GM21825 (cell line): ENCODE measurements around the gene STRA8.

Experiments used
- ATAC-seq: cut with Tn5 transposase; IDR thresholded peaks from one replicate; pipeline ENCODE4 v1.9.1; 2021; ENCODE audit warnings: mild to moderate bottlenecking, moderate library complexity; ENCODE audit not compliant: unreplicated experiment

Gene STRA8, protein sequence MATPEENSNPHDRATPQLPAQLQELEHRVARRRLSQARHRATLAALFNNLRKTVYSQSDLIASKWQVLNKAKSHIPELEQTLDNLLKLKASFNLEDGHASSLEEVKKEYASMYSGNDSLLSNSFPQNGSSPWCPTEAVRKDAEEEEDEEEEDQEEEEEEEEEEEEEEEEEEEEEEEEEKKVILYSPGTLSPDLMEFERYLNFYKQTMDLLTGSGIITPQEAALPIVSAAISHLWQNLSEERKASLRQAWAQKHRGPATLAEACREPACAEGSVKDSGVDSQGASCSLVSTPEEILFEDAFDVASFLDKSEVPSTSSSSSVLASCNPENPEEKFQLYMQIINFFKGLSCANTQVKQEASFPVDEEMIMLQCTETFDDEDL

DNA sequence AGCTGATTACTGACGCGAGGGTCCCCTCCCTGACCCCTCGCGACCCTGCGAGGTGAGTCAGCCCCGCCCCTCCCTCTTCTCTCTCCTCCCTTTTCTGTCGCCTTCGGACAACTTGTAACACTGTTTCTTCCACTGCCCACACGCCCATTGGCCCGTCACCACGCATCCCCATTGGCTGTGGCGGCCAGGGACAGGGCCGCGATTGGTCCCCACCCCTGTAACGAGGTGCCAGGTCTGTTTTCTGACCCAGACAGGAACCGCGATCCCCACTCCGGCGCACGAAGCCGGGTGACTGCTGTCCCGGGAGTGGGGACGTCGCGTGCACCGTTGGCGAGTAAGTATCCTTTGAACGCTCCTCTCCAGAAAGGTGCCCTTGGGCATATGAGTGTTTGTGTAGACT lies at the start of gene STRA8:
TSS of gene STRA8 (plus strand) at position 269 of the 400 bp plus-strand sequence. CDS start 6,687 bp downstream, outside the sequence.
- no peak for ATAC-seq

DNA sequence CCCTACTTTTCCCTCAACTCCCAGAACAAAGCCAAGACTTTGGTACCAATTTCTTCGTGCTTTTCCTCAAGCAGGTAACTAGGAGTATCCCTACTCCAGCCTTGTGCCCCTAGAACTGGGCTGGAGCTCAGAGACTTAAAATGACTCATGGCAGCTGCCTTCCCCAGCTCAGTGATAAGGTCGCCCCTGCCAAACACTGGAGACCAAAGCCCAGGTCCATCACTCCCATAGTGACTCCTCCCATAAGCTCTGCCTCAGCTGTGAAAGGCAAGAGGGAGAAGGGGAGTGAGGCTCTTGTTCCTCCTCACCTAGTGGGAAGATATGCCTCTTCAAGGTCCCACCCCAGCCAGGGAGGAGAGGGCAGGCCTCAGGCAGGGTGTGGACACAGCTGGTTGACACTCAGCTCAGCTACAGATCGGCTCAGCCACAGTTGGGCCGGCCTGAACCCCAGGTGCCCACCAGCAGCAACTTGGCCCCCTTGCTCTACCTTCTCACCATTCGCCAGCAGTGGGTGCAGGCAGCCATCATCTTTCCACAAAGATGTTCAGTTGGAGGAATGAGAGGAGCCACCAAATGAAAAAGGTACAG lies 49.3 kb upstream of the STRA8 start:
- ATAC-seq = no peak

DNA sequence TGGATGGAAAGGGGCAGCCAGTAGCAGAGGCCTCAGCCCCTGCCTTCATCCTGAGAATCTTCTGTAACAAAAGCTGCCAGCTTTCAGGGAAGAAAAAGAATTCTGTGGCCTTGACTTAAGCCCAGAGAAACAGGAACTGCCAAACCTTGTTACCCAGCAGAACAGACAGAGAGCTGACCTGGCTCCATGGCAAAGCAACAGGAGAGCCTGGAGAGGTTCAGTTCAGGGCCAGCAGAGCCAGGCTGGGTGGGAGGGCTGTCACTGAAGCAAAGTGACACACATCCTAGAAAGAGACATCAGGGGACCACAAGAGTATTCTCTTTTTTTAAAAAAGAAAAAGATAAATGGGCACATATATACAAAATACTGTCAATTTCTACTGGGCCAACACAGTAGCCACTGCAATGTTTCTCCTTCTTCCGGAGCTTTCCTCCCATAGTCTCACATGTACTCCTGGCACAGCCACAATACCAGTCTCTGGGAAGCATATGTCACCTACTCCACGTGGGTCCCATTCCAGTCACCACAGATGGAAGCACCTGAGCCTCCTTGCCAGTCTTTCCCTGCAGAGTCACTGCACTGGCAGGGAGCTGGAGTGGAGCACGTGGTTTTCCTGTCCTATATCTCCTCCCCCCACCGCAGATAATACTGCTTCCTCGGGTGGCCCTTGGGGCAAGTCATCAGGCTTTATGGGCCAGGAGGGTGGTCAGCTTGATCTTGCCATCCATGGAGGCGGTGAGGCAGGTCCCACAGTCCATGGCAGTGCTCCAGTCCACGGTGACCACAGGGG lies 48.0 kb upstream of the STRA8 start:
- ATAC-seq = no peak

DNA sequence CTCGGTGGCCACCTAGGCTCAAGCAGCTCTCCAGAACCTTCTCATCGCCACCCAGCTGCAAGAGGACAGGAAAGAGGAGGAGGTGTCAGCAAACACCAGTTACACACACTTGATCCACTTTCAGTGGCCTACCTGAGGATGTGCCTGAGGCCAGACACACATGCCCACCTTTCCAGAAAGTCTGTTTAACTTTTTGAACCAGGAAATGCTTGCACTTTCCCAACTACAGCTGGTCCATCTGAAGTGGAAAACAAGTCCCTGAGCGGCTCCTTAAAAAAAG lies 47.4 kb upstream of the STRA8 start:
- ATAC-seq = no peak

DNA sequence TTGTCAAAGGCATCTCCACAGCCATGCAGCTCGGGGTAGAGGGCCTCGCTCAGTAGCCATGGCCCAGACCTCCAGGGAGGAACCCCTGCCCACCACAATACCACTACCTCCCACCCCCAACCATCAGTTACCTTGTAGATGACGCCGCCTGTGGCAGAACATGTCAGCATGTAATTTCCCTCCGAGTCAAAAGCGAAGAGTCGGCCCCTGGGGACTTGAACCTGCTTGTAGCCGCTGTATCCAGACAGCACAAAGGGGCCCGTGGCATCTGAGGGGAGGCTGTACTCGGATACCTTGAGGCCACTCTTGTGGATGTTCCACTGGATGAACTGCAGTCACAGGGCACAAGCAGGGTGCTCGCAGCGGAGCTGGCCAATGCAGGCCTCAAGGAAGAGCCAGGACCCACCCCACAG lies 46.8 kb upstream of the STRA8 start:
- ATAC-seq = peak; percentile 61

DNA sequence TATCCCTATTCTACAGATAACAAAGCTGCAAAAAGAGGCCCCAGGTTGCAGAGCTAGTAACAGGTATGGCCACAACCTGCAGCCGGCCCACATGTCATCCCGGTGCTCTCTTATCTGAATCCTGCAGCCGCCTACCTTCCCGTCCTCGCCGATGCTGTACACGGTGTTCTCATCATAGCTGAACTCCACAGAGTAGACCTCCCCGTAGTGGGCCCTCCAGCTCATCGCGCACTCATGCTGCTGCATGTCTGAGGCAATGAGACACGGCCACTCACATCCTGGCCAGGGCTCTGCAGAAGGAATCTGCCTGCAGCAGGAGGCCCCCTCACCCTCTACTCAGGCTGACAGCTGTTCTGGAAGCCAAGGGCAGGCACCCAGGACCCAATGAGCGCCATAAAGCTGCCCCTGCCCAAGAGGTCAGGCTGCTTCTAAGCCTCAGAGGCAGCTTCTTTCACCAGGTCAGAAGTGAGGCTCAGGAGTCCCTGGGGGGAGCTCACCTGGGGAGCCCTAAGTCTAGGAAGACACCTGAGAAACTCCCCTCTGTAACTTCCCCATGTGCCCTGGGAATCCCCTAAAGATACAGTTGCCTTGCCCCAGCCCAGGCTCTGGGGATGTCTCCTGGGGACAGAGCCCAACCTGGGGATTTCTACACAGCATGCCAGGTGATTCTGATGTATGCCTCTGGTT lies 45.2 kb upstream of the STRA8 start:
- peak; percentile 42 for ATAC-seq

DNA sequence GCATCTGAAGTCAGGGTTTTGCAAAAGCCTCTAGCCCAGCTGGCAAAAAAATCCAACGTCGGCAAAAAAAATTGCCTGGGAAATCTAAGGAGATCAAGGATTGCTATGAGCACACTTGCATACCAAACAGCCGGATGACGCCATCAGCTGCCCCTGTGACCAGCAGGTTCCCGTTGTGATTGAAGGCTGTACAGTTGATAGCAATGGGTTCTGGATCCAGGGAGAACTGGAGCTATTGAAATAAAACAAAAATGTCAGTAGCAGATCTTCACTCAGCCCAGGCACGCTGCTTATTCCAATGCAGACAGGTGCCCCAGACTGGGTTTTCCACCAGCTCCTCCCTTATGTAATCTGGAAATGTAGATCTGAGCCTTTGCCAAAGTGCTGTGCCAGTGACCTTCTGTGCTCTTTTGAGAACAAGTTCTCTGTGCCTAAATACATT lies 44.4 kb upstream of the STRA8 start:
- no peak for ATAC-seq

DNA sequence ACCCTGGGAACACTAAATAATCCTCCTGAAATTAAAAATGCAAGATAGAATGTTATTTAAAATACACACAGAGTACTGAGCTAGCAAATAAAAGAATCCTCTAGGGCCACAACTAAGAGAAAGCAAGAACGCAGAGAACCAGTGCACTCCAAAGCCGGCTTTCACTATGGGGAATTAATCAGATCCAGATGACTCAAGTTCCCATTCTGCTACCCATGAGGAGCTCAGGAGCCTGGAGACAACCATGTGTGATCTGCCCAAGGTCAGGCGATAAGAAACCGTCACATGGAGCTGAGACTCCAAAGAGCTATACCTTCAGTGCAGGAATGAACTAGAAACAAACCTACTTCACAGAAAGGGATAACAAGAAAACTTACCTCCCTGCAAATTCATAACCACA lies 43.7 kb upstream of the STRA8 start:
- ATAC-seq = no peak

DNA sequence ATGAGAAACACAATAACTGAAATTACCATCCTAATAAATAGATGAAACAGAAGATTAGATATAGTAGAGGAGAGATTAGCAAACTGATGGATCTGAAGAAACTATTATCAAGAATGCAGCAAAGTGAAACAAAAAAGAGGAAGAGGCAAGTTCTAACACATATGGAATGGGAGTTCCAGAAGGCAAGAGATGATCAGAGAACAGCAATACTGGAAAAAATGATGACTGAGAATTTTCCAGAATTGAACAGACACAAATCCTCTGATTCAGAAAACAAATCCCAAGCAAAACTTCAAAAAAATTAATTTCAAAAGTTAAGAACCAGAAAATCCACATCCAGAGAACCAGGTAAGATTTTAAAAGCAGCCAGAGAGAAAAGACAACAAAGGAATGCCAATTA lies 42.9 kb upstream of the STRA8 start:
- no peak for ATAC-seq

DNA sequence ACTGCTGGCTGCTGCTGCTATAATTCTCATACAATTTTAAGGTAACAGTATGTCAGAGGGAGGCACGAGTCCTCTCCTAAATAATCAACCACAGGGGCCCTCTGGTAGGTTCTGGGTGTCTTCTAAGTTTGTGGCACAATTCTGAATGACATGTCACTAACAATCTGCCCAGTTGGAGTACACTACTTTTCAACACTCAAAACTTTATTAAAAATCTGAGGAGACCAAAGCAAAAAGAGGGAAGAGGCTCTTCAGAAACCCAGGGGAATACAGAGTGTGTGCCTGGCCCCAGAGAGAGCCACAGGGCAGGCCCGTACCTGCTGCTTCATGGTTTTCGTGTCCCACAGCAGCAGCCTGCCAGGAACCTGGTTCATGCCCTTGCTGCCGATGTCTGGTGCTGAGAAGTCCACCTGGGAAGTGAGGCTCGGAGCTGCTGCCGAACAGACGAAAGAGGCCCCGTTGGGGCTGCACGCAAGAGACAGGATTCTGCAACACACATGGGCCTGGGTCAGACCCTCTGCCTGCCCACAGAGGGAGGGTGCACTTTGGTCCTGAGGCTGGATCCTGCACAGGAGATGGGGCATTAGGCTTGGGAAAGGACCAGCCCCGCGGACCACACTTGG lies 40.6 kb upstream of the STRA8 start:
- no peak for ATAC-seq

DNA sequence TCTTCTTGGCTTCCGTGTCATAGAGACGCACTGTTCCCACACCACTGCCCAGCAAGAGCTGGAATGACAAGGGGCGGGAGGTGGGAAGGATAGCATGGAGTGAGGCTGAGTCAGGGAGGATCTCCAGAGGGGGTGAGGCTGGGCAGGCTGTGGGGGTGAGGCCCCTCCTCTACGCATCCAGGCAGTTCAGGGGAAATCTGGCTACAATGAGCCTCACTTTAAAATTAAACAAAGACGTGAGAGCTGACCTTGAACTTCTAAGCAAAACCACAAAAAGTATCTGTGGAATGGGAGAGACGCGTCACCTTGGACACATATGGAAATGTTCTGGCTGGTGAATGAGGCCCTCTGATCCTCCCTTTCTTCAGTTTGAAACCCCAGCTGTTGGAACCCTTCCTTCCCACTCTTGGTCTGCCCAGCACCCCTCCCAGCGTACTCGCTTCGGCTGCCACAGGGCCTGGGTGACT lies 40.0 kb upstream of the STRA8 start:
- no peak for ATAC-seq

DNA sequence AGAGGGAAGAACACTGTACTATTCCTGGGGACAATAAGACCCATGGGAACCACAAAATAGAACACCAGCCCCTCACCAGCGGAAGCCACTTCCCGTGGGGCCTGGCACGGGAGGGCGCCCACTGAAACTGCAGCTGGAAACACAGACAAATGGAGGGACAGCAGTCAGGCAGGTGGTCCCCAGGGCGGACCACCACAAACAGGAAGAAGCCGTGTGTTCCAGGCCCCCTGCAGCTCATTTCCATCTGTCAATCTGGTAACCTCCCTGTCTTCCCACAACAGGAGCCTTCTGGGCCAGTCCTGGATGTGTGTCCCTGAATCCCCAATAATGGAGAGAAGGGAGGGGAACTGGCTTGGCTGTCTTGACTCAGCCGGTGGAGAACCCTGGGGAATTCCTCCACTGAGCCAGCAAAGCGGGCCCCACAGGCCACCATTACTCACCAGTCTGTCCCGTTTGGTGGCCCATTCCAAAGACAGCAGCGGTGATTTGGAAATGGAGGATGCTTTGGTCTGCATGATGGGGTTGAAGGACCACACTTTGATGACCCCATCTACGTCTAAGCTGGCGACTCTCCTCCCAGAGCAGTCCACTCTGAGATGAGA lies 39.0 kb upstream of the STRA8 start:
- ATAC-seq = no peak

DNA sequence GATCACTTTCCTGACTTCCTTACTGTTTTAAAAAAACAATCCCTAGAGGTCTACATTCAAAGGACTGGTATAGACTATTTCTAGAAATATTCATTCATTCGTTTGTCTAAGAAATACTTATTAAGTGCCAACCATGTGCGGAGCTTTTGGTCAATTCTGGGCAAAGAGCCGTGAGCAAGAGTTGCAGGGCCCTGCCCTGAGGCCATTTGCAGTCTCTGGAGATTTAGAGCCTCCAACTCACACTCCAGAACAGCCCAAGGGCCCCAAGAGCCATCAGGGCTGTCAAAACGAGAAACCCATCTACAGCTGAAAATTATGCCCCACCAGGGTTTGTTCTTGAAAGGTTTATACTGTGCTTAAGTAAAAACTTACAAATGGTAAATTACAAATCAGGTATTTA lies 38.5 kb upstream of the STRA8 start:
- ATAC-seq = no peak

DNA sequence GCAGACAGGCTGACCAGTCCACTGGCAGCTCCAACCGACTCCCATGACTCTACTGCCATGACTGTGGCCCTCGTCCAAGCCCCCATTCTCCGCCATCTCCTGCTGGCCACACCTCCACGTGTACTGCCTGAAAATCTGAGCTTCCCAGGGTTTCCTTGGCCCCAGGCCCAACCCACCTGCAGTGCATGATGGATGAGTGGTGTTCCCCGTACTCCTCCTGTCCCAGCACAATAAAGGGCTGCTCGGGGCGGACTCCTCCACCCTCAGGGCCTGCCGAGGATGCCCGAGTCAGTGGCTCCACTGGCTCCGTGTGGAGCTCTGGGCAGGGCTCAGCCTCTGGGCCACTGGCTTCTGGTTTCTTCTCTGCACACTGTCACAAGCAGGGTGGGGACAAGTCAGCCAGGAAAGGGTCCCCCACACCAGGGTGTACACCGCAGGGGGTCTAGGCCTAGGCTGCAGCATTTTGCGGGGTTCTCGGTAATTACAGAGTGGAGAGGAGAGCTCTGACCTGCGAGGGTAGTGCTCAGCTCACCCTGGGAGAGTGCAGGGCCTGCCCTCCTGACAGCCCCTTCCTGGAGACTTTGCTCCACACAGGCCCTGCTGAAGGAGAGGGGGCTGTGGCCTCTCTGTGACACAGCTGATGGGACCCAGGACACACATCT lies 37.5 kb upstream of the STRA8 start:
- ATAC-seq = no peak

DNA sequence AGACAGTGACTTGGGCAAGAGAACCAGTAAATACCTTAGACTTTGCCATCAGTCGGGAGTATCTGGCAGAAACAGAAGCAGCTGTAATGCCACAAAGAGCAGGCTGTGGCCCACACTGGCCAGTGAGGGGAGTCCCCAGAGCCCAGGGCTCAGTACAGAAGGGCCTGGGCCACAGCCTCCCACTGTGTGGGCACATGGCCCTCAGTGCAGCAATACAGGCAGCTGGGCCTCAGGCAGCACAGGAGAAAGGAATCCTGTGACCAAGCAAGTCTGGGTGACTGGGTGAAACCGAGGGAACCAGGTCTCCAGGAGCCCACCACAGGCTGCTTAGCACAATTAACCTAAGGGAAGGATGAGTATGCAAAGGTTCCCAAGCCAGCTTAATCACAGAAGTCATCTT lies 36.3 kb upstream of the STRA8 start:
- ATAC-seq = no peak

DNA sequence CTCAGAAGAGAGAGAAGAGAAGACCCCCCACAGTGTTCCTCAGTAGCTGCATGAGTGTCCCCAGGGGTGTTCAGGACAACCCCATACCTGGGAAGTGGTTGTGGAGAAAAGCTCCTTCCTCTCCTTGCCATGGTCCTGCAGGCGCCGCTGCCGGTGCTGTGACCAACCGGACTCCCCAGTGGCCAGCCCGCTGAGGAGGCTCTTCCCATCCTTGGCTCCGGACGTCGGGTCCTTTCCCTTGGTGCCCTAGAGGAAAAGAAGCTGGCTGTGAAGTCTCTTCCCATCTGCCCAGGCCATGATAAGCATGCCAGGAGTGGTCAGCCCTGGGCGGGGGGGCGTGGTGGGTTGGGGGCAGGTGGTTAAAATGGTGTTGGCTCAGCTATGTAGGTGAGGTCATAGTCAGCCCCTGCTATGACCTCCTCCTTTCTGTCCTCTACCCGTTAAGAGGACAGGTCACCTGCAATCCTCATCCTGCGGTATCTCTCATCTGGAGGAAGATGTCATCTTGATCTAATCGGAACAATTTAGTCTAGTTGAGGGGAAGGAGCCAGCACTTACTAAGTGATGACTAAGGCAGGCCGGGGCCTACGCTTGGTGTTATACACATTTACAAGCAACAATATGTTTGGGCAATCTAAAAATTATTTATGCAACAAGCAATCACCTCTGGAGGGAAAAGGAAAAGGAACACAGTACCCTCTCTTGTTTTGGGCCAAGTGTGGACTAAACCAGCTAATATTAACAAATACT lies 35.6 kb upstream of the STRA8 start:
- ATAC-seq = no peak

DNA sequence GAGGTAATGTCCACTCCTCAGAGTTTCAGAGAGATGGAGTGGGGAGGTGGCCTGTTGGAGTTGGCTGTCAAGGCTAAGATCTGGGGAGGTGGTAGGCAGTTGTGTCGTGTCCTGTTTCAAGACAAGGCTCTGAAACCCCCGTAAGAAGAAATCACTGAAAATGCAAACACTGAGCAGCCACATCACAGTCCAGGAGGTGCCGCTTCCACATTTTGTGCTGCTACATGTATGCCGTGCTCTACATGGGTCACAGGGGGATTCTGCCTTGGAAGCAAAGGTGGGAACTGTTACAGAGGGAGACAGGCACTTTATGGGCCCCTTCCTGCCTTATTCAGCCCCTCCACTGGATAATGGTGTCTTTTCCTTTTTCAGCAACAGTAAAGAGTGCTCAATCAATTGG lies 34.2 kb upstream of the STRA8 start:
- no peak for ATAC-seq

DNA sequence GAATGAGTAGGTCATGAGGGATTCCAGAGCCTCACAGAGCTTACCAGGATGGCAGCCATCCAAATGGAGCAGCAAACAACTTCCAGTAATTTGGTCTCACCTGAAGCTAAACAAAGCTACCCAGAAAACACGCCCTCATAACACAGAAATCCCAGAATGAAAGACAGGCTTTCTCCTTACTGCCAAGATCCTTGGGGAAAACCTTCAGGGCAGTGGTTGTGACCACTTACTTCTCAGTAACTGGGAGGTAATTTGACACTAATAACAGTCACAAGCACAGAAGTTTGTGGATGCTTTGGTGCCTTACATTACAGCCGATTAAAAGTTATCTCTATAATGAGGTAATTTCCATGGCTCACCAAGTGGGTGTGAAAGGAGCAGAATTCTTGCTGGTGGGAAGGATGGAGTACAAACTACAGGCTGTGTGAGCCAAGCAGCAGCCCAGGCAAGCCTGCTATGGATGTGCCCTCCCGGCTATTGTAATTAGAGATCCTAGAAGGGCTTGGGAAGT lies 32.8 kb upstream of the STRA8 start:
- no peak for ATAC-seq

DNA sequence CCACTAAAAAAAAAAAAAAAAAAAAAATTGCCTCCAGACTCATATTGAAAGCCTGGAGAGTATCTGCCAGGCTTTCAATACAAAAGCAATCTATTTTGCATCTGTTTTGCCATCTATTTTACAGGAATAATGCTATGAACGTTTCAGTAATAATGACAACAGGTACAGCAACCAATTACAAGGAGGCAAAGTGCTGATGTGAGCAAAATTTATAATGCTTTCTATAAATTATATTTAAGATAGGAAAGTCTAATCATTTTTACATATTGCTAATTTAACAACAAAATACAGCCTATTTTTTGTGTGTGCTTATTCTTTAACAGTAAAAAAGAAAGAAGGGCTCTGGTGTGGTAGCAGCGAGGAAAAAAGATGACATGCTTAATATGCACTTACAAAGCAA lies 32.3 kb upstream of the STRA8 start:
- ATAC-seq = no peak
